Activated naive CD8-positive, alpha-beta T cell (primary cell): ENCODE results near the gene DTD1.

Experiments
- H3K27ac Mint-ChIP-seq: one replicate; pipeline ENCODE4 v1.8.0; 2021; ENCODE audit warnings: mixed read lengths
- H3K27me3 Mint-ChIP-seq: one replicate; pipeline ENCODE4 v1.8.0; 2021; ENCODE audit warnings: mixed read lengths
- H3K36me3 Mint-ChIP-seq: one replicate; pipeline ENCODE4 v1.8.0; 2021; ENCODE audit warnings: mixed read lengths
- H3K4me1 Mint-ChIP-seq: one replicate; pipeline ENCODE4 v1.8.0; 2021; ENCODE audit warnings: low read depth, mixed read lengths
- H3K4me3 Mint-ChIP-seq: one replicate; pipeline ENCODE4 v1.8.0; 2021; ENCODE audit warnings: mild to moderate bottlenecking, mixed read lengths
- H3K9me3 Mint-ChIP-seq: one replicate; pipeline ENCODE4 v1.8.0; 2021; ENCODE audit warnings: low read depth, mixed read lengths

Gene DTD1

DNA sequence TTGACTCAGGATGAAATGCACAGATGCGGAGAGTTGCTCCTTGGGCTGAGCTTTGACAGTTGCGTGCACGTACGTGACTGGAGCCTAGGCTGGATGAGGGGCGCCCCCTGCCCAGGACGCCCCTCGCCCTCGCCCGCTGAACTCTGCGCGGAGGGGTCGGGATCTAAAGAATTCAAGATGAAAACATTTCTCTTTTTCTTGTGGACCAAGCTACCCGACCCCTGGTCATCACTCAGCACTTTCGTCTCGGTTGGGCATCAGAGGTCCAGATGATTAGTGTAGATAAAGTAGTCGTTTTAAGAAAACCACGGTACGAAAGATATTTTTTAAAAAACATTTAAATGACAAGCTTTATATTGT lies 700 bp downstream of the DTD1 start:
- Mint-ChIP-seq H3K27ac (peak overlapping the region; percentile 78), H3K4me1 (peaks cover 22% of the 10 kb centered on the region), H3K36me3 (no peaks in the 10 kb centered on the region), H3K4me3 (peak overlapping the region; percentile 92), H3K27me3 (peaks cover 7% of the 10 kb centered on the region), H3K9me3 (no peaks in the 10 kb centered on the region)

DNA sequence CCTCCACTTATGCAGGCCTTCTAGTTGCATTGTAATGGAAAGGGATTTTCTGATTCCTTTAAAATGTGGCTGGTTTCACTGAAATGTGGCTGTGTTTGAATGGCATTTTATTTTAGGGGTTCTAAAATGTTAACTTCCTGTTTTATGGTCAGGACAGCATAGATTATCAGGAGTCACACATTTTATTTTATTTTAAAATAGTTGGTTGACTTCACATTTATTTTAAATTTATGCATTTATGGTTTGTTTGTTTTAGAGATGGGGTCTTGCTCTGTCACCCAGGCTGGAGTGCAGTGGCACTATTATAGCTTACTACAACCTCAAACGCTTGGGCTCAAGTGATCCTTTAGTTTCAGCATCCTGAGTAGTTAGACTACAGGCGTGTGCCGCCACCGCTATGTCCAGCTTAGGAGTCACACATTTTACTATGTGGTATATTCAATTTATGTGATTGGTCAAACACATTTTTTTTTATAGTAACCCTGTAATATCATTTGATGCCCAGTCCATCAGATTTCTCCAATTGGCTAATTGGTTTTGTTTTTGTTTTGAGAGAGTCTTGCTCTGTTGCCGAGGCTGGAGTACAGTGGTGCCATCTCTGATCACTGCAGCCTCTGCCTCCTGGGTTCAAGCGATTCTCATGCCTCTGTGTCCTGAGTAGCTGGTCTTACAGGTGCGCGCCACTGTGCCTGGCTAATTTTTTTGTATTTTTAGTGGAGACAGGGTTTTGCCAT lies 2.3 kb downstream of the DTD1 start:
- H3K4me3 Mint-ChIP-seq: peak overlapping the region; percentile 92
- peaks cover 22% of the 10 kb centered on the region for H3K4me1 Mint-ChIP-seq
- no peaks in the 10 kb centered on the region for H3K9me3 Mint-ChIP-seq
- H3K27me3 Mint-ChIP-seq: no peaks in the 10 kb centered on the region
- peak overlapping the region; percentile 68 for H3K27ac Mint-ChIP-seq
- peaks cover 3% of the 10 kb centered on the region for H3K36me3 Mint-ChIP-seq

DNA sequence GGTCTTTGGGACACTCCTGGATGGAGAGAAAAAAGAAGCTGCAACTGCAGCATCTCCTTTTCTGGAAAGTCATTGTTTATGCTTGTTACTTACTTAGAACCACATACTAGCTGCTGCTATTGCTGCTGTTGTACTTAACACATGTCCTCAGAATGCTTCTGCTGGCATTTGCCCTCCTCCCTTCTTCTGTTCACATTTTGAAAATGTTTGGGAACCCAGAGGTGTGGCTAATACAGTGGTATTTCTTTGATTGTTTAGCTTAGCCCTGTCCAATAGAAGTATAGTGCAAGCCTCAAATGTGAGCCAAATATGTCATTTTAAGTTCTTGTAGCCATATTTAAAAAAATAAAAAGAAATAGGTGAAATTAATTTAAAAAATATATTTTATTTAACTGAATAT lies 8.4 kb downstream of the DTD1 start:
- no peaks in the 10 kb centered on the region for H3K9me3 Mint-ChIP-seq
- no peaks in the 10 kb centered on the region for H3K27me3 Mint-ChIP-seq
- H3K4me1 Mint-ChIP-seq: no peaks in the 10 kb centered on the region
- peaks cover 18% of the 10 kb centered on the region for H3K36me3 Mint-ChIP-seq
- no peak overlapping the region for H3K27ac Mint-ChIP-seq
- no peak overlapping the region for H3K4me3 Mint-ChIP-seq

DNA sequence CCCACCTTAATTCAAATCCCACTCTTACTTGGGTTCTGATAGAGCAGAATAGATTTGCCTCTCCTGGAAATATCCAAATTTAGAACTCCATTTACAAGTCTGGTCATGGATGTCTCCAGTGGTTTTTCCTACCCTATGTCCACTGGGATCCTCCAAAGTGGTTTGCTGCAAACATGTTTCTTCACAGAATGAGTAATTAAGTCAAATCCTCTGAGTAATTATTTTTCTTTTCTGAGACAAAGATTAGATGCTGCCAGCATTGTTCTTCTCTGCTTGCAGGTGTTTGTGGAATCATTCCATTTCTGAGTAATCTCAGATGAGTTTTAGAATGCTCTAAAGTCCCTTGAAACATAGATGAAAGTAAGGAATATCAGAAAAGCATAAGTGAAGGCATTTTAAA lies 21.9 kb downstream of the DTD1 start:
- Mint-ChIP-seq H3K4me1 (no peaks in the 10 kb centered on the region), H3K27ac (no peak overlapping the region), H3K36me3 (peaks cover 2% of the 10 kb centered on the region), H3K27me3 (no peaks in the 10 kb centered on the region), H3K9me3 (no peaks in the 10 kb centered on the region), H3K4me3 (no peak overlapping the region)

DNA sequence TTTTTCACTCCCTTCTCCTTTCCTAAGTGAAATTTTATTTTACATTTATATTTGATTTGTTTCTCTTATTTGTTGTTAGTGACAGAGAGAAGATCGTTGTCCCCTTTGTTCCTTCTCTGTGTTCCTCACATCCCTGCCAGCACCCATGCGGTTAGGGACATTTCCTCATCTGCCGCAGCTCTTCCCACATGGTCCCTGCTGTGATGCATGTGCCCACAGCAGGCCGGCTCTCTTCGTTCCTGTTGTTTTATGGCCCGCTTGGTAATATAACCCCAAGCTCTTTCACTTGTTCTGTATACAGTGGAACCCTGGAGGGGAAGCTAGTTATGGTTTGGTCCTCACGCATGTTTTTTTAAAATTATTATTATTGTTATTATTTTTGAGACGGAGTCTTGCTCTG lies 23.6 kb downstream of the DTD1 start:
- H3K4me3 Mint-ChIP-seq: no peak overlapping the region
- H3K9me3 Mint-ChIP-seq: no peaks in the 10 kb centered on the region
- no peak overlapping the region for H3K27ac Mint-ChIP-seq
- no peaks in the 10 kb centered on the region for H3K4me1 Mint-ChIP-seq
- H3K36me3 Mint-ChIP-seq: peaks cover 10% of the 10 kb centered on the region
- H3K27me3 Mint-ChIP-seq: no peaks in the 10 kb centered on the region

DNA sequence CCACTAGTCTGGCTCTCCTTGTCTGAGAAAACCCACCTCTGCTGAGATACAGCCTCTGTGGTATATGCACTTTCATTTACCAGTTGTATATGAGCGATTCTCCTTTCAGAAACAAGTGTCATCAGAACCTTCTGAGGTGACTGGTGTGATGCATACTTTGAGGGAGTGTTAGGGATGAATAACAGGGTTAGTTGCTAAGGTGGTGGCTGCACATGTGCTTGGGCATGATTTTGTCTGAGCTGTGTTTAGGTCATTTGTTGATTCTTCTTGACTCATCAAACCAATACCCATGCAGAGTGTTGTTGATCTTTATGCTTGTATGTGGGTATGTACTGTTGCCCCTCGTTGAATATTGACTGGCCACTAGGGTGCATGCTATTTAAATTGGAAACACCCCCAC lies 25.7 kb downstream of the DTD1 start:
- Mint-ChIP-seq H3K4me3 (no peak overlapping the region), H3K27me3 (no peaks in the 10 kb centered on the region), H3K36me3 (peaks cover 14% of the 10 kb centered on the region), H3K4me1 (no peaks in the 10 kb centered on the region), H3K27ac (no peak overlapping the region), H3K9me3 (no peaks in the 10 kb centered on the region)

DNA sequence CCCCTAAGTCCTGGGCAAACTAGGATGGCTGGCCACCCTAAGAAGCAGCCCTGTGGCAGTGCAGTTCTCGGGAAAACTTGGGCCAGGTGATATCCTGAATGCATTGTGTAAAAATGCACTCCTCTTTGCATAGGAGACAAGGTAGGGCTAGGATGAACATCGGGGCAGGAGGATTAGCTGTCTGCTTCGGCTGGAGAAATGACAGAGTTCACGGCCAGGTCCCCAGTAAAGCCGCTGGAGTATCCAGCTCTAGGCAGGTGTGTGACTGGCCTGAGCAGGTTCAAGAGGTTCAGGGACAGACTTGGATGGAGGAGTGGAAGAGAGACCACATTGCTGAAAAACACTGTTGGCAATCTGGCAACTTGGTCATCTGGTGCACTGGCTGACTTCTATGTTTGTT lies 26.4 kb downstream of the DTD1 start:
- H3K27me3 Mint-ChIP-seq: no peaks in the 10 kb centered on the region
- H3K36me3 Mint-ChIP-seq: peaks cover 16% of the 10 kb centered on the region

DNA sequence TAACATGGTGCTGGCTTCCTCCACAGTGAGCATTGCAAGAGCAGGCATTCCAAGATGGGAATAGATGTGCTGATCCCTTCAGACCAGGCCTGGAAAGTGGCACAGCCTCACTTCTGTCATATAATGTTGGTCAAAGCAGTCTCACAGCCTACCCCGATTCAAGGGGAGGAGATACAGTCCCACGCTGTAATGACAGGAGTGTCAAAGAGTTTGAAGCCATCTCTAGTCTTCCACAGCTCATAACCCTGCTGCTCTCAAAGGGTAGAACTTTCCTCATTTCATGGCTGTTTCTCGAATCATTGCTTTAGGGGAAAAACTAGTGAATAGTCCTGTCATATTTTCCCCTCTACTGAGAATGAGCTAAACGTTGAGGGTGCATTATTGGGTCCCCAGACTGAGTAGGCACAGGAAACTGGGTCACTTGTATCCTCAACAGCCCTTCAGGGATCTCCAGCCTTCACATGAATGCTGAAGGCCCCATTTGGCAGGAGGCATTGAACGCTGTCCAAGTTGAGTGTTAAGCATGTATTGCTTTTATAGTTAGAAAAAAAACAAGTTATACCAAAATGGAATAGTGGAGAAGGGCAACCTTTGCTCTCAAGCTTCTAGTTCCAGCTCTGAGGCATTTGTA lies 27.3 kb downstream of the DTD1 start:
- Mint-ChIP-seq H3K9me3 (no peaks in the 10 kb centered on the region), H3K4me3 (no peak overlapping the region), H3K27me3 (no peaks in the 10 kb centered on the region), H3K27ac (peak overlapping the region; percentile 37), H3K4me1 (no peaks in the 10 kb centered on the region), H3K36me3 (peaks cover 16% of the 10 kb centered on the region)

More for the DNA sequence above, 26.4 kb downstream of the DTD1 start:
- no peaks in the 10 kb centered on the region for H3K4me1 Mint-ChIP-seq
- H3K4me3 Mint-ChIP-seq: no peak overlapping the region
- H3K9me3 Mint-ChIP-seq: no peaks in the 10 kb centered on the region
- H3K27ac Mint-ChIP-seq: no peak overlapping the region

DNA sequence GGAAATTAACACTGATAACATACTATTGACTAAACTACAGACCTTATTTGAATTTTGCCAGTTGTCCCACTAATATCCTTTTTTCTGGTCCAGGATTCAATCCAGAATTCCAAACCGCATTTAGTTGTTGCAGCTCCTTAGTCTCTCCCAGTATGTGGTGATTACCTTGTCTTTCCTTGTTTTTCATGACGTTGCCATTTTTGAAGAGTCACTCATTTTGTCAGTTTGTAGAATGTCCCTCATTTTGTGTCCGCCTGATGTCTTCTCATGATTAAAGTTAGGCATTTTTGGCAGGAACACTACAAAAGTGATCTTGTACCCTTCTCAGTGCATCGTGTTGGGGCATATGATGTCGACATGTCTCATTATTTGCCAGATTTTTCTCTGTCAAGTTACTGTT lies 33.1 kb downstream of the DTD1 start:
- Mint-ChIP-seq H3K27ac (no peak overlapping the region), H3K4me3 (no peak overlapping the region), H3K9me3 (no peaks in the 10 kb centered on the region), H3K4me1 (no peaks in the 10 kb centered on the region), H3K27me3 (no peaks in the 10 kb centered on the region), H3K36me3 (peaks cover 10% of the 10 kb centered on the region)

DNA sequence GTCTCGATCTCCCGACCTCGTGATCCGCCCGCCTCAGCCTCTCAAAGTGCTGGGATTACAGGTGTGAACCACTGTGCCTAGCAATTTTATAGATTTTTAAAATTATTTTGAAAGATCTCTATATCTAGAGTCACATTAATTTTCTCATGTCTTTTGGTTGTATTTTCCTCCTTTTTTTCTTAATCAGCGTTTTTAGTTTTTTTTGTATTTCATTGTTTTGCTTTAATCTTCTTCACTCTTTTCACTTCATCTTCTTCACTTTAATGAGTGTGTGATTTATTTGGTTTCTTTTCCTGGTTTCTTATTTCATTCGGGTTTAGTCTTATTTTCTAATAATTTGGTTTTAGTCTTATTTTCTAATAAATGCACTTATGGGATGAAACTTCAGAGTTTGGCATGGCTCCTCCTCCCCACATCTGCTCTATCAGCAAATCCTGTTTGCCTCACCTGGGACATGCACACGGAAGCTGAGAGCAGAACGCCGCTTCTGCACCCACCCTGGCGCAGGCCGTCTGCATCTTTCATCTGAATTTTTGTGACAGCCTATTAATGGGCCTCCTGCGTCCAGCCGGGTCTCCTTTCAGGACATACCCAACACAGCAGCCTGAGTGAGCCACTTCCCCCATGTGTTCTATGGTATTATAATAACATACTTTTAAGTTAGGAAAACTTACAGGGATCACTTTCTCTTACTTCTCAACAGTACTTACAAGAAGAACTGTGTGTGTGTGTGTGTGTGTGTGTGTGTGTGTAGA lies 35.5 kb downstream of the DTD1 start:
- H3K27ac Mint-ChIP-seq: no peak overlapping the region

DNA sequence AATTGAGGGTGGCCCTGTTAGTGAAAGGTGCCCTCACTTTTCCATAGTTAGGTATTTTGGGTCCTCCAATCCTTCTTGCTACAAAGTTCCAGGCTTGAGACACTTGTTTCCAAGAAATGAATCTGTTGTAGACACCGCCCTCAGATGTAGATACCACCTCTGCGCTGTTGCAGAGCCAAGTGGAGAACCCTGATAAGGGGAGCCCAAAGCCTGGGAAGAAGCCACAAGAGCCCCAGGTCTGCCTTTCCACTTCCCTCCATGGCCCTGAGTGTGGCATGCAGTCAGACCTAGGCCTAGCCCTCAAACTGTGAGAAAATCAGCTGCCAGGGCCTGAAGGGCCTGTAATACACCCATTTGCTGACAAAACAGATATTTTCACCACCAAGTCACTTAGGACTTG lies 37.1 kb downstream of the DTD1 start:
- H3K4me1 Mint-ChIP-seq: no peaks in the 10 kb centered on the region
- no peaks in the 10 kb centered on the region for H3K9me3 Mint-ChIP-seq
- H3K27ac Mint-ChIP-seq: no peak overlapping the region
- no peaks in the 10 kb centered on the region for H3K27me3 Mint-ChIP-seq
- H3K4me3 Mint-ChIP-seq: no peak overlapping the region
- peaks cover 4% of the 10 kb centered on the region for H3K36me3 Mint-ChIP-seq

More for the DNA sequence above, 35.5 kb downstream of the DTD1 start:
- Mint-ChIP-seq H3K27me3 (no peaks in the 10 kb centered on the region), H3K4me1 (no peaks in the 10 kb centered on the region), H3K9me3 (no peaks in the 10 kb centered on the region), H3K4me3 (no peak overlapping the region), H3K36me3 (peaks cover 6% of the 10 kb centered on the region)

DNA sequence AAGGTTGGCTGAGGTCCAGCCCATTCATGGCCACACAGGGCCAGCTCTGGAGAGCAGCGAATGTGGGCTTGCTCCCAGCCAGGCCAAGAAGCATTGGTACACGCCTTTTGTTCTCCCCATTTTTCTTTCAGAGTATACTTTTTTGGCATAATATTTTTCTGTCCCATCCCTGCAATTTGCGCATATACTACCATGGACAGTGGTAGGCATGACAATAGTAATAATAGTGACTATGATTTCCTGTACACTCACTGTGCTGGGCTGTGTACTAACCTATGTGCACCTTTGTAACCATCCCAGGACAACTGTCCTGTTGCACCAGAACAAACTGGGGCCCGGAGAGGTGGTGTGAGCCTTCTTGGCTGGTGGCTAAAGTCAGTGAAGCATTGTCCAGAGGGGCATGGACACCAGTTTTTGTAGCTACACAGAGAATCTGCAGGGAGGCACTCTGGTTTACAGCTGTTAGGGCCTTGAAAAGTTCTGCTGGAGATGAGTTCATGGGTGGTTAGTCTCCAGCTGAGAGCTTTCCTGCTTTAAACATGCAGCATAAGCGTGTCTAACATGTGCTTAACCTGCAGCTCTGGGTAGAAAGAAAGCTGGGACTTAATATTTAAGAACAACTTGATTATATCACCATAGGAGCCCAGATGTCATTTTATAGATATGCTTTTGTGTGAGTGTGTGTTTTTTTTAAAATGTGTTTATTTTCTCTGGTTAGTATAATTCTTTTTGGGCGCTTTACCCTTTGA lies 38.2 kb downstream of the DTD1 start:
- Mint-ChIP-seq H3K9me3 (no peaks in the 10 kb centered on the region), H3K36me3 (peaks cover 8% of the 10 kb centered on the region), H3K27ac (no peak overlapping the region), H3K27me3 (no peaks in the 10 kb centered on the region), H3K4me3 (no peak overlapping the region), H3K4me1 (no peaks in the 10 kb centered on the region)

DNA sequence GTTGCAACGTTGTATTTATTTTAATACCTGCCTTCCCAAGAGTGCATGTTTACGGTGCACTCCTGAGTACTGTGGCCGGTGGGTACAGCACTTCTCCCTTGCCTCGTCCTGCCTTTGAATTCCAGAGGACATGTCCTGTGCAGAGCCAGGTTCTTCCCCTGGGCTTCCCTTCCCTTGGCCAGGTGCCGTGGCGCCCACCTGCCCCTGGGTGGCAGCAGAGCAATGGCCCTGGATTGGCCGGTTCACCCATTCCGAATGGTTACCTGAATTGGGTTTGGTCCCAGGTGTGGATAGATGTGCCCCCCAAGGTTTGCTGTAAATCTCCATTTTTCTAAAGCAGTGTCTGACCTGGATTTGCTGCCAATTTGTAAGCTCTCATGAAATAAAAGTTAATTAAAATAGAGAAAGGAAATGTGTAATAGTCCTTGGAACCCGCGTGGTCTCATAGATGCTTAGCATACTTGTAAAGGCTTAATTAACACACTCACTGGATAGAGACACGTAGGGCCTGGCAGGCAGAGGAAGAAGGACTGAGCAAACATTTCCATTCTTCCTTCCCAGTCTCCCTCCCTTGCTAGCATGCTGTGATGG lies 40.6 kb downstream of the DTD1 start:
- peaks cover 8% of the 10 kb centered on the region for H3K36me3 Mint-ChIP-seq

DNA sequence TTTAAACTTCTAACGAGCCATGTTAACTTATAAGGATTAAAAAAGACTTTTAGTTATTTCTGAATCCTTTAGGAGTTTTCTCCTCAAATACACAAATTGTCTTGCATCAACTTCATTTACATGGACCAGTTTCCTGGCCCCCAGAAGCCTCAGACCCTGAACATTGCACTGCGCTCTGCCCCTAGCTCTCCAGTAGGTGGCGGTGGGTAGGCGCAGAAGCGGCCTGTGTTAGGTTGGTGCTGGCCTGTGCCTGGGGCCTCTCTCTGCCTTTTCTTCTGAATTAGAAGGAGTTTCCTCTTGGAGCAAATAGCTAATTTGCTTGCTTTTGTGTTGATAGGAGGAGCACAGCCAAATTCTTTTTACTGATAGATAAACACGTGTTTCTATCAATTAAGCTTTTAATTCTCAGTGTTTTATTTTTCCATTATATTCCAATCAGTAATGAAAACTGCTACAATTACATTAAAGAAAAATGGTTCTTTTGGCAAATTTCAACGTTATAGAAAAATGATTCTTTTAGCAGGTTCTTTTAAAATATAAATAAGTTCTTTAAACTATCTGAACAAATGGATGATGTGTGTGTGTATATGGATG lies 44.4 kb downstream of the DTD1 start:
- Mint-ChIP-seq H3K27ac (no peak overlapping the region), H3K36me3 (peaks cover 13% of the 10 kb centered on the region)

More for the DNA sequence above, 40.6 kb downstream of the DTD1 start:
- Mint-ChIP-seq H3K9me3 (no peaks in the 10 kb centered on the region), H3K27me3 (no peaks in the 10 kb centered on the region), H3K27ac (no peak overlapping the region), H3K4me1 (no peaks in the 10 kb centered on the region), H3K4me3 (no peak overlapping the region)

More for the DNA sequence above, 44.4 kb downstream of the DTD1 start:
- Mint-ChIP-seq H3K27me3 (no peaks in the 10 kb centered on the region), H3K4me3 (no peak overlapping the region), H3K9me3 (no peaks in the 10 kb centered on the region), H3K4me1 (no peaks in the 10 kb centered on the region)
